Left ventricle myocardium inferior (tissue), 1 donor: Measurements from ENCODE around the gene PDE11A. TPM values are rescaled to one million over a fixed set of nuclear protein-coding genes. Genes with fewer than 3 reads are reported as not detected.
"Not testable (repeated sequence)": the region's sequence is repeated elsewhere in the genome, so short reads cannot be mapped to it uniquely, and the experiment has no call there.

Experiments used
- DNase-seq: peaks from one replicate; pipeline ENCODE4 v3.0.0-alpha.2; 2020
- H3K27ac ChIP-seq: fragments of 200-600 bp; replicated peaks from 2 replicates; pipeline ENCODE4 v1.8.0; 2021
- H3K27me3 ChIP-seq: fragments of 200-600 bp; 2 replicates; pipeline ENCODE4 v1.8.0; 2021; ENCODE audit warnings: low read depth
- H3K36me3 ChIP-seq: fragments of 200-600 bp; 2 replicates; pipeline ENCODE4 v1.8.0; 2021
- H3K4me1 ChIP-seq: fragments of 200-600 bp; 2 replicates; pipeline ENCODE4 v1.8.0; 2021
- H3K4me3 ChIP-seq: fragments of 200-600 bp; 2 replicates; pipeline ENCODE4 v1.8.0; 2021; ENCODE audit warnings: mild to moderate bottlenecking, moderate library complexity
- H3K9me3 ChIP-seq: fragments of 200-600 bp; replicated peaks from 2 replicates; pipeline ENCODE4 v1.8.0; 2021
- intact Hi-C: fragments of 100-400 bp; cut with micrococcal nuclease; formaldehyde crosslinking; loops from one replicate; pipeline ENCODE4 v1.11.0; 2022
- total RNA-seq: library from RNA; stranded (reverse); fragmentation: NEBNext Ultra II Directional; extraction: Animal tissue kit (Norgen Biotek cat#: 25700); gene quantifications from one replicate; pipeline ENCODE4 v1.2.1, GENCODE V29; 2021
- TF ChIP-seq, protein P1 (sequence below): fragments of 200-600 bp; IDR thresholded peaks from 2 replicates; pipeline ENCODE4 v1.8.0; 2021; ENCODE audit warnings: antibody characterized with exemption, mild to moderate bottlenecking, borderline replicate concordance
- donor health status: DM: no; HTN: yes; CAD: no; lungs with severe emphysema.

PDE11A gene
- total RNA-seq, 1 donor from 2014 or later, result 2.5 TPM

GRCh38 chr2:177806025-177806424 is 266.6 kb downstream of the PDE11A start:
- H3K36me3 ChIP-seq, result no peaks in the 10 kb centered on the region
- H3K9me3 ChIP-seq, result peaks cover 9% of the 10 kb centered on the region
- TF ChIP-seq, protein P1, sequence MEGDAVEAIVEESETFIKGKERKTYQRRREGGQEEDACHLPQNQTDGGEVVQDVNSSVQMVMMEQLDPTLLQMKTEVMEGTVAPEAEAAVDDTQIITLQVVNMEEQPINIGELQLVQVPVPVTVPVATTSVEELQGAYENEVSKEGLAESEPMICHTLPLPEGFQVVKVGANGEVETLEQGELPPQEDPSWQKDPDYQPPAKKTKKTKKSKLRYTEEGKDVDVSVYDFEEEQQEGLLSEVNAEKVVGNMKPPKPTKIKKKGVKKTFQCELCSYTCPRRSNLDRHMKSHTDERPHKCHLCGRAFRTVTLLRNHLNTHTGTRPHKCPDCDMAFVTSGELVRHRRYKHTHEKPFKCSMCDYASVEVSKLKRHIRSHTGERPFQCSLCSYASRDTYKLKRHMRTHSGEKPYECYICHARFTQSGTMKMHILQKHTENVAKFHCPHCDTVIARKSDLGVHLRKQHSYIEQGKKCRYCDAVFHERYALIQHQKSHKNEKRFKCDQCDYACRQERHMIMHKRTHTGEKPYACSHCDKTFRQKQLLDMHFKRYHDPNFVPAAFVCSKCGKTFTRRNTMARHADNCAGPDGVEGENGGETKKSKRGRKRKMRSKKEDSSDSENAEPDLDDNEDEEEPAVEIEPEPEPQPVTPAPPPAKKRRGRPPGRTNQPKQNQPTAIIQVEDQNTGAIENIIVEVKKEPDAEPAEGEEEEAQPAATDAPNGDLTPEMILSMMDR, result no peak
- H3K27me3 ChIP-seq, result no peaks in the 10 kb centered on the region
- intact Hi-C loops, result no loop called here
- H3K4me1 ChIP-seq, result no peaks in the 10 kb centered on the region
- DNase-seq, result no peak
- no peak overlapping the region for H3K27ac ChIP-seq
- H3K4me3 ChIP-seq, result no peak overlapping the region

DNA sequence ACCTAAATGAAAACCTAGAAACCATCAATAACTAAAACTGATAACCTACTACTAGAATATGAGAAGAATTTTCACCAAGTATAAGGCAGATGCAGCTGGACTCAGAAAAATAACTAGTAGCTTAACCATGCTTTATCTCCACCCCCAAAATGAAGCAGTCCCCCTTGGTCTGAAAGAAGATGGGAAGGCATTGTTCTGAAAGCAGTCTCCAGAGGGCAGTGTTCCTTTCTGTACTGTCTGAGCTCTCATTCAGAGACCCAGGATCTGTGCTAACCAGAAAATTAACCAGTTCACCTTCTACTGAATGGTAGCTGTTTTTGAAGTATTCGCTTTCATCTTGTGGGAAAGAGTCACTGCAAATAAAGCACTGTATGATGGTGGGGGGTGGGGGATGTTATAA is 273.0 kb downstream of the PDE11A start:
- no peaks in the 10 kb centered on the region for H3K36me3 ChIP-seq
- no peak for DNase-seq
- no peak overlapping the region for H3K4me3 ChIP-seq
- peaks cover 4% of the 10 kb centered on the region for H3K27me3 ChIP-seq
- H3K9me3 ChIP-seq, result no peaks in the 10 kb centered on the region
- TF ChIP-seq, protein P1, result peak; percentile 67
- no peak overlapping the region for H3K27ac ChIP-seq
- intact Hi-C loops, result no loop called here
- peaks cover 22% of the 10 kb centered on the region for H3K4me1 ChIP-seq

- intact Hi-C loops, result no loop called here
- Histone ChIP-seq H3K27me3 (peaks cover 4% of the 10 kb centered on the region), H3K9me3 (no peaks in the 10 kb centered on the region), H3K27ac (peak overlapping the region; percentile 85), H3K4me3 (no peak overlapping the region), H3K36me3 (no peaks in the 10 kb centered on the region), H3K4me1 (peaks cover 22% of the 10 kb centered on the region)
- DNase-seq, result no peak
- TF ChIP-seq, protein P1, result no peak
Observed at GRCh38 chr2:177797808-177798207, 274.8 kb downstream of the PDE11A start.

DNA sequence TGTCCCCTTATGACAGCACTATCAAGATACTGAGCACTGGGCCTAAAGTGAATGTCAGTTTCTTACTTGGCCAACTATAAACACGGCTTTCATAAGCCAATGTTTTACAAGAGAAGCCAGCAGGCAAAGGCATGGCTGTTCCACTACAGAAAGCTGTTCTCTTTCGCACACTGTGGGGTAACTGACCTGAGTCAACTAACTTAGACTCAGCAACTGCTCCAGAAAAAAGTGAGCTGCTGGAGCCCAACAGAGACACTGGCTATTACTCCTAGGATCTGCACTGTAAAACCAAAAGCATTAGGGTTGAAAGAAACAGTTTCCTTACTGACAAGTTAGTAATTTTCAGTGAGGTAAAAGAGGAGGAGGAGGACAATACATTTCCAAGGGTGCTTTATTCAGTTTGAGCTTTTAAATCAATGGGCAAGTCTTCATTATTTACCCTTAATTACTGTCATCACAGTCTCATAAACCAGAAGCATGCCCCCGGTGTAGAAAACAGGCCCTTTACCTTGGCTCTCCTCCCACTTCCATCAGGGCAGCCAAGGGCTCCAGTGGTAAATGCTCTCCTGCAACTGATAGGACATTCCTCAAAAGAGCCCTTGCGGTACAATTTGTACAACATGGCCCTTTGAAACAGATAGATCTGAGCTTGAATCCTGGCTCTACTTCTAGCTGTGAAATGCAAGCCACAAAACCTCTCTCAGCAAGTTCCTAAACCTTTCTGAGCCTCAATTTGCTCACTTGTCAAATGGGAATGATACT is 275.7 kb downstream of the PDE11A start:
- intact Hi-C loops, result no loop called here
- DNase-seq, result peak; percentile 26
- peak overlapping the region; percentile 85 for H3K27ac ChIP-seq

GRCh38 chr2:177796011-177796410 is 276.6 kb downstream of the PDE11A start:
- Histone ChIP-seq H3K9me3 (no peaks in the 10 kb centered on the region), H3K27me3 (peaks cover 4% of the 10 kb centered on the region), H3K4me3 (no peak overlapping the region), H3K27ac (peak overlapping the region; percentile 85), H3K36me3 (no peaks in the 10 kb centered on the region), H3K4me1 (peaks cover 22% of the 10 kb centered on the region)
- DNase-seq, result peak; percentile 37
- TF ChIP-seq, protein P1, result no peak
- intact Hi-C loops, result no loop called here

More for the DNA sequence above, 275.7 kb downstream of the PDE11A start:
- H3K4me1 ChIP-seq, result peaks cover 22% of the 10 kb centered on the region
- no peak overlapping the region for H3K4me3 ChIP-seq
- peaks cover 4% of the 10 kb centered on the region for H3K27me3 ChIP-seq
- no peaks in the 10 kb centered on the region for H3K9me3 ChIP-seq
- H3K36me3 ChIP-seq, result no peaks in the 10 kb centered on the region
- TF ChIP-seq, protein P1, result no peak

GRCh38 chr2:177785143-177785542 is 287.4 kb downstream of the PDE11A start:
- H3K4me3 ChIP-seq, intact Hi-C loops, DNase-seq, H3K27me3 ChIP-seq, H3K36me3 ChIP-seq, H3K9me3 ChIP-seq: not testable (repeated sequence)
- Histone ChIP-seq H3K4me1 (peaks cover 18% of the 10 kb centered on the region), H3K27ac (peak overlapping the region; percentile 64)
